Prostate gland (tissue), 2 donors: Measurements from ENCODE around the gene ZNF710.

Experiments
- CTCF ChIP-seq, 4 experiments: fragments of 200-600 bp in 2 of 4; fragments of 450-650 bp in 2 of 4; sonication (generic) in 2 of 4; IDR thresholded peaks; 1 replicate in 3 of 4; 2 replicates in 1 of 4; pipeline ENCODE4 v1.5.1; 2016 to 2019; ENCODE audit warnings: antibody characterized with exemption in 4 of 4, mild to moderate bottlenecking in 2 of 4, moderate library complexity in 2 of 4
- POLR2A ChIP-seq: fragments of 450-650 bp; IDR thresholded peaks from one replicate; pipeline ENCODE4 v1.6.1; 2016; ENCODE audit warnings: antibody characterized with exemption, mild to moderate bottlenecking

- no peak for TF ChIP-seq CTCF (IDR thresholded peaks at IDR 0.05)
- TF ChIP-seq POLR2A: no peak
Observed at GRCh38 chr15:90028376-90028944, 27.3 kb downstream of the ZNF710 start.
